HG02970 (cell line): ENCODE results near the gene SLC2A4RG.
"Not testable (repeated sequence)": the region's sequence is repeated elsewhere in the genome, so short reads cannot be mapped to it uniquely, and the experiment has no call there.

Source experiments
- ATAC-seq: cut with Tn5 transposase; IDR thresholded peaks from one replicate; pipeline ENCODE4 v1.9.1; 2021; ENCODE audit warnings: mild to moderate bottlenecking, moderate library complexity, moderate number of reproducible peaks; ENCODE audit not compliant: unreplicated experiment, low FRiP score

The SLC2A4RG gene

DNA sequence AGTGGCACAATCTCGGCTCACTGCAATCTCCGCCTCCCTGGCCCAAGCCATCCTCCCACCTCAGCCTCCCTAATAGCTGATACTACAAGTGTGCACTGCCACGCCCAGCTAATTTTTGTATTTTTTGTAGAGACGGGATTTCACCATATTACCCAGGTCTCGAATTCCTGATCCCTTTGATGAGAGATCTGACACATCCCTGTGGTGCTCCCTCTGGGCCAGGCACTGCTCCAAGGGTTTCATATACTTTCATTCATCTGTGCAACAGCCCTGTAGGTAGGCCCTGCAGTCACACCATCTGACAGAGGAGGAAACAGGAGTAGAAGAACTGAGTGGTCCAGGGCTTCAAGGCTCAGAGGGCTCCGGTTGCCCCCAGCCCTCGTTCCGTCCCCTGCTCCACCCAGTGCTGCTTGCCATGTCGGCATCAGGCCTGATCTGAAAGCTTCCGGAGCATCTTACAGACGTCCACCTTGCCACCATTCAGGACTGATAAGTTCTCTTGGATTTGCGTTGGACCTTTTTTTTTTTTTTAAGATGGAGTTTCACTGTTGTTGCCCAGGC lies 28.4 kb upstream of the SLC2A4RG start:
- no peak for ATAC-seq

DNA sequence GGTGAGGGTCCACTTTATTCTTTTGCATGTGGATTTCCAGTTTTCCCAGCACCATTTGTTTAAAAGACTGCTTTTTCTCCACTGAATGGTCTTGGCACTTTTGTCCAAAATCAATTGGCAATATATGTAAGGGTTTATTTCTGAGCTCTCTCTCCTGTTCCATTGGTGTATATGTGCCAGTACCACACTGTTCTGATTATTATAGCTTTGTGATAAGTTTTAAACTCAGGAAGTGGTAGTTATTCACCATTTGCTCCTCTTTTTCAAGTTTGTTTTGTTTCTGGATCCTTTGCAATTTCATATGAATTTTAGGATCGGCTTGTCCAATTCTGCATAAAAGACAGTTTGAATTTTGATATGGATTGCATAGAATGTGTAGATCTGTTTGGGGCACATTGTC lies 27.4 kb upstream of the SLC2A4RG start:
- no peak for ATAC-seq

DNA sequence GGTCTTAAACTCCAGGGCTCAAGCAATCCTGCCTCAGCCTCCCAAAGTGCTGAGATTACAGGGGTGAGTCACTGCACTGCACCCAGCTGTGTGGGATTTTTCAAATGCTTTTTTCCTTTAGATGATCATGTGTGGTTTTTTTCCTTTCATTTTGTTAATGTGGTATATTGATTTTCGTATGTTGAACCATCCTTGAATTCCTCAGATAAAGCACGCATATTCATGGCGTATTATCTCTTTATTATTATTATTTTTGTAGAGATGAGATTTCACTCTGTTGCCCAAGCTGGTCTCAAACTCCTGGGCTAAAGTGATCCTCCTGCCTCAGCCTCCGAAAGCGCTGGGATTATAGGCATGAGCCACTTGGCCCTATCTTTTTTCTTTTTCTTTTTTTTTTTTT lies 24.7 kb upstream of the SLC2A4RG start:
- ATAC-seq, result no peak

- no peak for ATAC-seq
These were observed 20.6 kb upstream of the SLC2A4RG start for GRCh38 chr20:63718996-63719395.

DNA sequence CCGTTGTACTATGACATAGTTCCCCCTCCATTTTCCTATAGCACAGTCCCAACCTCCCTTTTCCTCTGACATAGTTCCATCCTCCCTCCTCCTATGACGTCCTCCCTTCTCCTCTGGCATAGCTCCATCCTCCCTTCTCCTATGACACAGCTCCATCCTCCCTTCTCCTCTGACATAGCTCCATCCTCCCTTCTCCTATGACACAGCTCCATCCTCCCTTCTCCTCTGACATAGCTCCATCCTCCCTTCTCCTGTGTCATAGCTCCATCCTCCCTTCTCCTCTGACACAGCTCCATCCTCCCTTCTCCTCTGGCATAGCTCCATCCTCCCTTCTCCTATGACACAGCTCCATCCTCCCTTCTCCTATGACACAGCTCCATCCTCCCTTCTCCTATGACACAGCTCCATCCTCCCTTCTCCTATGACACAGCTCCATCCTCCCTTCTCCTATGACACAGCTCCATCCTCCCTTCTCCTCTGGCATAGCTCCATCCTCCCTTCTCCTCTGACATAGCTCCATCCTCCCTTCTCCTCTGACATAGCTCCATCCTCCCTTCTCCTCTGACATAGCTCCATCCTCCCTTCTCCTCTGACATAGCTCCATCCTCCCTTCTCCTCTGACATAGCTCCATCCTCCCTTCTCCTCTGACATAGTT lies 16.5 kb upstream of the SLC2A4RG start:
- ATAC-seq, result not testable (repeated sequence)

GRCh38 chr20:63730189-63730733 lies 9.3 kb upstream of the SLC2A4RG start:
- ATAC-seq, result not testable (repeated sequence)

DNA sequence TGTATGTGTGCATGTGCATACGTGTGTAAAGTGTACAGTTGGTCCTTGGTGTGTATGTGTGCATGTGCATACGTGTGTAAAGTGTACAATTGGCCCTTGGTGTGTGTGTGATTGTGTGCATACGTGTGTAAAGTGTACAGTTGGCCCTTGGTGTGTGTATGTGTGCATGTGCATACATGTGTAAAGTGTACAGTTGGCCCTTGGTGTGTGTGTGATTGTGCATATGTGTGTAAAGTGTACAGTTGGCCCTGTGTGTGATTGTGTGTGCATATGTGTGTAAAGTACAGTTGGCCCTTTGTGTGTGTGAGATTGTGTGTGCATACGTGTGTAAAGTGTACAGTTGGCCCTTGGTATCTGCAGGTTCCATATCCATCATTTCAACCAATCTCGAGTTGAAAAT lies 8.2 kb upstream of the SLC2A4RG start:
- no peak for ATAC-seq

DNA sequence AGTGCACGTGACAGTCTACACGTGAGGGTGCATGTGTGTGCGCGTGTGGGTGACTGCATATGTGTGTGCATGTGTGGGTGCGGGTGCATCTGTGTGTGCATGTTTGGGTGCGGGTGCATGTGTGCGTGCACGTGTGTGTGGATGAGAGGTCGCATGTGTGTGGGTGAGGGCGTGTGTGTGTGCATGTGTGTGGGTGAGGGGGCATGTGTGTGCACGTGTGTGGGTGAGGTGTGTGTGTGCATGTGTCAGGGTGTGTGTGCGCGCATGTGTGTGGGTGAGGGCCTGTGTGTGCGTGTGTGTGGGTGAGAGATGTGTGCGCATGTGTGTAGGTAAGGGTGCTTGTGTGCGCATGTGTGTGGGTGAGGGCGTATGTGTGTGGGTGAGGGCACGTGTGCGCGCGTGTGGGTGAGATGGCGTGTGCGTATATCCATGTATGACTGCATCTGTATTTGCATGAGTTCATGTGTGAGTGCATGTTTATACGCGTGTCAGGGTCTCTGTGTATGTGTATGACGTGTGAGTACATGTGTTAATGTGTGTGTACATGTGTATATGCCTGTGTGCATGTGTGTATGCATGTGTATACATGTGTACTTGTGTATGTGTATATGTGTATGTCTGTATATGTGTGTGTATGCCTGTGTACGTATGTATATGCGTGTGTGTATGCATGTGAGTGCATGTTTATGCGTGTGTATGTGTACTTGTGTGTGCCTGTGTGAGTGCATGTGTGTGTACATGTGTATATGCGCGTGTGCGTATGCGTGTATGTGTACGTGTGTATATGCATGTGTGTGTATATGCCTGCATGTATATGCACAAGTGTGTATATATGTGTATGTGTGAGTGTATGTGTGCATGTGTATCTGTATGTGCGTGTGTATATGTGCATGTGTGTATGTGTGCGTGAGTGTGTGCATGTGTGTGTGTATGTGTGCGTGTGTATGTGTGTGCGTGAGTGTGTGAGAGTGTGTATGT lies 7.2 kb upstream of the SLC2A4RG start:
- ATAC-seq, result no peak

- ATAC-seq, result no peak
These were observed 6.5 kb upstream of the SLC2A4RG start for GRCh38 chr20:63733117-63733516.

GRCh38 chr20:63733579-63734081 lies 5.9 kb upstream of the SLC2A4RG start:
- ATAC-seq, result no peak

DNA sequence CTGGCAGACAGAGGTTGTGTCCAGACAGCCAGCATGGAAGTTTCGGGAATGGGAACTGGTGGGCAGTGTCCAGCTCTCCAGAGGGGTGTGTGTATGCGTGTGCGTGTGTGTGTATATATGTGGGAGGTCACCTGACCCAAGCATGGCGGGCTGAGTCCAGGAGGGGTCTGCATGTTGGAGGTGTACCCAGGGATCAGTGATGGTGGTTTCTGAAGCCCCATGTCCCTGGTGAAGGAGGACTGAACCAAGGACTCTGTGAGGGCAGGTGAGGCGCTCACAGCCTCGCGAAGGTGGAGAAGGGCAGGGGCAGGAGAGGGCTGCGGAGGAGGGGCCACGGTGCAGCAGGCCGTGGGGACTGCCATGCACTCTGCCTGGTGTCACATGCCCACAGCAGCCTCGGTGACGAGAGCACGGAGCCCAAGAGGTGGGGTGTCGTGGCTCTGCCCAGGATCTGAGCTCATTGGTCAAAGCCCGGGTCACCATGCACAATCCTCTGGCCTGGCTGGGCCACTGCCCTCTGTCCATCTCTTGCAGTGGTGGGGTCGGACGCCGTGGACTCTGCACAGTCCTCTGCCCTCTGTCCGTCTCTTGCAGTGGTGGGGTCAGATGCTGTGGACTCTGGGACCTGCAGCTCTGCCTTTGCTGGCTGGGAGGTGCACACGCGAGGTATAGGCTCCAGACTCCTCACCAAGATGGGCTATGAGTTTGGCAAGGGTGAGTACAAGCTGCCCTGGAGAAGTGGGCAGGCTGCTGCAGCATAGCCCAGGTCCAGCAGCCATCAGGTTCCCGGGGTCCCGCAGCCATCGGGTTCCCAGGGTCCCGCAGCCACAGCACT lies 5.2 kb upstream of the SLC2A4RG start:
- ATAC-seq, result no peak

DNA sequence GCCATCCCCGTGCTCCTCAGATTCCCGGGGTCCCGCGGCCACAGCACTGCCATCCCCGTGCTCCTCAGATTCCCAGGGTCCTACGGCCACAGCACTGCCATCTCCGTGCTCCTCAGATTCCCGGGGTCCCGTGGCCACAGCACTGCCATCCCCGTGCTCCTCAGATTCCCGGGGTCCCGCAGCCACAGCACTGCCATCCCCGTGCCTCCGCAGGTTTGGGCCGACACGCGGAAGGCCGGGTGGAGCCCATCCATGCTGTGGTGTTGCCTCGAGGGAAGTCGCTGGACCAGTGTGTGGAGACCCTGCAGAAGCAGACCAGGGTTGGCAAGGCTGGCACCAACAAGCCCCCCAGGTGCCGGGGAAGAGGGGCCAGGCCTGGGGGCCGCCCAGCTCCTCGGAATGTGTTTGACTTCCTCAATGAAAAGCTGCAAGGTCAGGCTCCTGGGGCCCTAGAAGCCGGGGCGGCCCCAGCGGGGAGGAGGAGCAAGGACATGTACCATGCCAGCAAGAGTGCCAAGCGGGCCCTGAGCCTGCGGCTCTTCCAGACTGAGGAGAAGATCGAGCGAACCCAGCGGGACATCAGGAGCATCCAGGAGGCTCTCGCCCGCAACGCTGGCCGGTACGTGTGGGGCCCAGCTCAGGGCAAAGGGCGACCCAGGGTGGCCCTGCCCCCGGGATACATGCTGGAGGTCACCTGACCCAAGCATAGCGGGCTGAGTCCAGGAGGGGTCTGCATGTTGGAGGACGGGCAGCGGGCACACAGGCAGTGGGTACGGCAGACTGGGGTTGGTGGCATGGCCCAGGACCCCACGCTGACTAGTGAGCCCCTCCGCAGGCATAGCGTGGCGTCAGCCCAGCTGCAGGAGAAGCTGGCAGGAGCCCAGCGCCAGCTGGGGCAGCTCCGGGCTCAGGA lies 4.4 kb upstream of the SLC2A4RG start:
- no peak for ATAC-seq

GRCh38 chr20:63735859-63736718 lies 3.5 kb upstream of the SLC2A4RG start, which contains the start of gene LIME1:
TSS of gene LIME1 (plus strand) at chr20:63736664. CDS start at chr20:63737550, 886 bp downstream.
- no peak for ATAC-seq

DNA sequence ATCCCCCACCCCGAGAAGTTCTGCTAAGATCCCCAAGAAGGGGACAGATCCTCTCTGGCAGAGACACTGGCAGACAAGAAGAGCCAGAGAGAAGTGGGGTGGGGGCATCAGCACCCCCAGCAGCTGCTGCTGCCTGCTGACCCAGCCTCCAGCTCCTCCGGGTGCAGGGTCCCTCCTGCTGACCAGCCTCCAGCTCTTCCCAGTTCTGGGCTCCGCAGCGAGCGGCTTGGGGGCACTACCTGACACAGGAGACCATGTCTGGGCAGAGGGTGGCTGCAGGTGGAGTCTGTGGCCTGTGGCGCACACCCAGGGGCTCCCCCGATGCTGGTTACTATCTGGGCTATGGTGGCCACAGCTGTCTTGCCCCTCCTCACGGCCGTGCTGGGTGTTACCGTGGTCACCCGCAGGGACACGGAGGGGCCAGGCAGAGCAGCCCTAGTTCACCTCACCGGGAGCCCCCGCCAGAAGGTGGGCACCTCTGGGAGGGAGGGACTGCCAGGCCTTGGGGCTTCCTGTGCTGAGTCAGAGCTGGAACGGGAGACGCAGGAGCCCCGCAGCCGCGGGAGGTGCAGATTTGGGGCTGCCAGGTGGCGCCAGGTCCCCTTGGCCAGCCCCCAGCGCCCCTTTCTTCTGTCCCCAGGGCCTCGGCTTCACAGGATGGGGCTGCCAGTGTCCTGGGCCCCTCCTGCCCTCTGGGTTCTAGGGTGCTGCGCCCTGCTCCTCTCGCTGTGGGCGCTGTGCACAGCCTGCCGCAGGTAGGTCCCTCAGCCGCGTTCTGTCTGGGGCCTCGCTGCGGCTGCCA lies 2.5 kb upstream of the SLC2A4RG start:
- ATAC-seq, result no peak

- ATAC-seq, result no peak
These were observed 2.0 kb upstream of the SLC2A4RG start for GRCh38 chr20:63737695-63737944.

- ATAC-seq, result no peak
These were observed 1.5 kb upstream of the SLC2A4RG start for GRCh38 chr20:63737945-63738686.

DNA sequence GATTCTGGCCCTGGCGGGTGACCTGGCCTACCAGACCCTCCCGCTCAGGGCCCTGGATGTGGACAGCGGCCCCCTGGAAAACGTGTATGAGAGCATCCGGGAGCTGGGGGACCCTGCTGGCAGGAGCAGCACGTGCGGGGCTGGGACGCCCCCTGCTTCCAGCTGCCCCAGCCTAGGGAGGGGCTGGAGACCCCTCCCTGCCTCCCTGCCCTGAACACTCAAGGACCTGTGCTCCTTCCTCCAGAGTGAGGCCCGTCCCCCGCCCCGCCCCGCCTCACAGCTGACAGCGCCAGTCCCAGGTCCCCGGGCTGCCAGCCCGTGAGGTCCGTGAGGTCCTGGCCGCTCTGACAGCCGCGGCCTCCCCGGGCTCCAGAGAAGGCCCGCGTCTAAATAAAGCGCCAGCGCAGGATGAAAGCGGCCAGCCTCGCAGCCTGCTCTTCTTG lies 868 bp upstream of the SLC2A4RG start:
- ATAC-seq, result no peak
